WTC11 (cell line): ENCODE results near the gene HTRA2. TPM values are rescaled to one million over a fixed set of nuclear protein-coding genes. Genes with fewer than 3 reads are reported as not detected.

Source experiments
- ARID4B ChIP-seq: sonication (generic); formaldehyde crosslinking; IDR thresholded peaks from 2 replicates; pipeline ENCODE4 v1.8.0; 2023; ENCODE audit warnings: missing genetic modification reagents, mild to moderate bottlenecking, borderline replicate concordance
- E2F4 ChIP-seq: sonication (generic); formaldehyde crosslinking; IDR thresholded peaks from 2 replicates; pipeline ENCODE4 v1.8.1; 2022; ENCODE audit warnings: low read depth, mild to moderate bottlenecking, moderate library complexity, missing genetic modification reagents, borderline replicate concordance
- ETV6 ChIP-seq: sonication (generic); formaldehyde crosslinking; IDR thresholded peaks from 2 replicates; pipeline ENCODE4 v1.8.1; 2022; ENCODE audit warnings: mild to moderate bottlenecking, missing genetic modification reagents
- FOXK1 ChIP-seq: sonication (generic); formaldehyde crosslinking; IDR thresholded peaks from 2 replicates; pipeline ENCODE4 v1.8.0; 2022; ENCODE audit warnings: mild to moderate bottlenecking, moderate library complexity, missing genetic modification reagents
- MYBL2 ChIP-seq: sonication (generic); formaldehyde crosslinking; IDR thresholded peaks from 2 replicates; pipeline ENCODE4 v1.8.1; 2023; ENCODE audit warnings: mild to moderate bottlenecking, moderate library complexity, missing genetic modification reagents
- NFE2L1 ChIP-seq: sonication (generic); formaldehyde crosslinking; IDR thresholded peaks from 2 replicates; pipeline ENCODE4 v1.8.1; 2023; ENCODE audit warnings: missing genetic modification reagents
- NR2C2 ChIP-seq: sonication (generic); formaldehyde crosslinking; IDR thresholded peaks from 2 replicates; pipeline ENCODE4 v1.8.0; 2022; ENCODE audit warnings: mild to moderate bottlenecking, missing genetic modification reagents
- PREB ChIP-seq: sonication (generic); formaldehyde crosslinking; IDR thresholded peaks from 2 replicates; pipeline ENCODE4 v1.8.1; 2022; ENCODE audit warnings: mild to moderate bottlenecking, missing genetic modification reagents, moderate library complexity, borderline replicate concordance
- SOX15 ChIP-seq: fragments of 250-450 bp; sonication (Bioruptor Pico); IDR thresholded peaks from 2 replicates; pipeline ENCODE4 v1.9.0; 2021; ENCODE audit warnings: mild to moderate bottlenecking
- SP1 ChIP-seq: sonication (generic); formaldehyde crosslinking; conservative IDR thresholded peaks from 2 replicates; pipeline ENCODE4 v1.8.1; 2022; ENCODE audit warnings: missing genetic modification reagents
- TEAD1 ChIP-seq: sonication (generic); formaldehyde crosslinking; IDR thresholded peaks from 2 replicates; pipeline ENCODE4 v1.8.0; 2022; ENCODE audit warnings: mild to moderate bottlenecking, missing genetic modification reagents
- TEAD4 ChIP-seq: sonication (generic); formaldehyde crosslinking; IDR thresholded peaks from 2 replicates; pipeline ENCODE4 v1.8.0; 2022; ENCODE audit warnings: mild to moderate bottlenecking, missing genetic modification reagents
- ZBTB43 ChIP-seq: sonication (generic); formaldehyde crosslinking; IDR thresholded peaks from 2 replicates; pipeline ENCODE4 v1.8.1; 2023; ENCODE audit warnings: mild to moderate bottlenecking, missing genetic modification reagents
- total RNA-seq: library from RNA; stranded (reverse); gene quantifications from 3 replicates; pipeline ENCODE4 v1.2.3, GENCODE V29; 2021
- TF ChIP-seq, protein P1 (sequence below): sonication (generic); formaldehyde crosslinking; IDR thresholded peaks from 2 replicates; pipeline ENCODE4 v1.8.0; 2023; ENCODE audit warnings: mild to moderate bottlenecking, missing genetic modification reagents
- TF ChIP-seq, protein P2 (sequence below): sonication (generic); formaldehyde crosslinking; IDR thresholded peaks from 2 replicates; pipeline ENCODE4 v1.8.0; 2022; ENCODE audit warnings: missing genetic modification reagents
- TF ChIP-seq, protein P3 (sequence below): sonication (generic); formaldehyde crosslinking; IDR thresholded peaks from 2 replicates; pipeline ENCODE4 v1.8.1; 2023; ENCODE audit warnings: mild to moderate bottlenecking, moderate library complexity, missing genetic modification reagents
- TF ChIP-seq, protein P4 (sequence below): sonication (generic); formaldehyde crosslinking; IDR thresholded peaks from 2 replicates; pipeline ENCODE4 v1.8.1; 2022; ENCODE audit warnings: mild to moderate bottlenecking, moderate library complexity, missing genetic modification reagents

Gene HTRA2
- total RNA-seq, 1 experiment from 2014 or later, result 30.0 TPM

DNA sequence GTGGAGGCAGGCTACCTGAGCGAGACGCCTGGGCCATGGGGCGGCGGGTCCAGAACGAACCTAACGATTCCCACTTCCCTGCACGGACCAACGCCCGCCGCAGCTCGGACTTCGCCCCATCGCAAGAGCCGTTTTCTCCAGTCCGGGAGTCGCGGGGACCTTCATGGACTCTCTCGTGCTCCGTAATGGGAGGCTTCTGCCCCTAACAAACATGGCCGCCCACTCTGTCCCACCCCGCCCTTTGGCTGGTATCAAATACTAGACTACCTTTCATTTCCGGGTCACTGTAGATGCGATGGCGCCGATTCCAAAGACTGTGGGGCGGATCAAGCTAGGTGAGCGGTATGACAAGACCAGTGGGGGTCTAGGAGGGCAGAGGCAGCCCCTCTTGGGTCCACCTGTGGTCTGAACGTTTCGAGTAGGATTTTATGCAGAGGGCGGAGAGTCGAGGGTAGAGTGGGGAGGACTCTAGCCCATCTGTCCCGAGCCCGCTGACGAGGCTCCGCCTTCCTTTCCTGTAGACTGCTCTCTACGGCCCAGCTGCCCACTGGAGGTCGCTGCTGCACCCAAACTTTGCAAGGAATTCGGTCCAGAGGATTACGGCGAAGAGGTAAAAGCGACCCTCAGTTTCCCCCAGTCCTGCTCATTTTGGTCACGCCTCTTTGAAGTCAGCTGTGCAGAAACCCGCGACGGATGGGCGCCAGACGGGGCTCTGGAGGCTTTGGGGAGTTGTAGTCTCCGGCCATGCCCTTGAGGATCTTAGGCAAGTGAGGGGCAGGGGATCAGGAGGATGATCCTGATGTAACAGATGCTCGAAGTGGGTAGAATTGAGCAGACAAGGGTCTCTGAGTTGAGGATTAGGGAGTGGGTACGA, 46.7 kb upstream of the HTRA2 start, which contains the start of the genes CCDC142 and TTC31 (continued):
- TF ChIP-seq ETV6 (CRISPR knock-in tag) (peak; percentile 84), MYBL2 (CRISPR knock-in tag) (peak; percentile 29; the same call in 1 of the 2 replicates), SP1 (CRISPR knock-in tag) (peak; percentile 85), TEAD1 (0 out of 2 replicates have a peak, but pooled peaks have one; percentile 14), ZBTB43 (CRISPR knock-in tag) (peak; percentile 61; the same call in 1 of the 2 replicates), SOX15 (CRISPR knock-in tag) (no peak), FOXK1 (peak; percentile 77), PREB (CRISPR knock-in tag) (no peak), NR2C2 (peak; percentile 94), NFE2L1 (CRISPR knock-in tag) (0 out of 2 replicates have a peak, but pooled peaks have one; percentile 61), E2F4 (CRISPR knock-in tag) (no peak; the same call in 1 of the 2 replicates), TEAD4 (CRISPR knock-in tag) (peak; percentile 33; the same call in 1 of the 2 replicates), ARID4B (CRISPR knock-in tag) (peak; percentile 3; the same call in 1 of the 2 replicates)
- TF ChIP-seq, protein P1, sequence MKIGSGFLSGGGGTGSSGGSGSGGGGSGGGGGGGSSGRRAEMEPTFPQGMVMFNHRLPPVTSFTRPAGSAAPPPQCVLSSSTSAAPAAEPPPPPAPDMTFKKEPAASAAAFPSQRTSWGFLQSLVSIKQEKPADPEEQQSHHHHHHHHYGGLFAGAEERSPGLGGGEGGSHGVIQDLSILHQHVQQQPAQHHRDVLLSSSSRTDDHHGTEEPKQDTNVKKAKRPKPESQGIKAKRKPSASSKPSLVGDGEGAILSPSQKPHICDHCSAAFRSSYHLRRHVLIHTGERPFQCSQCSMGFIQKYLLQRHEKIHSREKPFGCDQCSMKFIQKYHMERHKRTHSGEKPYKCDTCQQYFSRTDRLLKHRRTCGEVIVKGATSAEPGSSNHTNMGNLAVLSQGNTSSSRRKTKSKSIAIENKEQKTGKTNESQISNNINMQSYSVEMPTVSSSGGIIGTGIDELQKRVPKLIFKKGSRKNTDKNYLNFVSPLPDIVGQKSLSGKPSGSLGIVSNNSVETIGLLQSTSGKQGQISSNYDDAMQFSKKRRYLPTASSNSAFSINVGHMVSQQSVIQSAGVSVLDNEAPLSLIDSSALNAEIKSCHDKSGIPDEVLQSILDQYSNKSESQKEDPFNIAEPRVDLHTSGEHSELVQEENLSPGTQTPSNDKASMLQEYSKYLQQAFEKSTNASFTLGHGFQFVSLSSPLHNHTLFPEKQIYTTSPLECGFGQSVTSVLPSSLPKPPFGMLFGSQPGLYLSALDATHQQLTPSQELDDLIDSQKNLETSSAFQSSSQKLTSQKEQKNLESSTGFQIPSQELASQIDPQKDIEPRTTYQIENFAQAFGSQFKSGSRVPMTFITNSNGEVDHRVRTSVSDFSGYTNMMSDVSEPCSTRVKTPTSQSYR (CRISPR knock-in tag), result 0 out of 2 replicates have a peak, but pooled peaks have one; percentile 21
- TF ChIP-seq, protein P2, sequence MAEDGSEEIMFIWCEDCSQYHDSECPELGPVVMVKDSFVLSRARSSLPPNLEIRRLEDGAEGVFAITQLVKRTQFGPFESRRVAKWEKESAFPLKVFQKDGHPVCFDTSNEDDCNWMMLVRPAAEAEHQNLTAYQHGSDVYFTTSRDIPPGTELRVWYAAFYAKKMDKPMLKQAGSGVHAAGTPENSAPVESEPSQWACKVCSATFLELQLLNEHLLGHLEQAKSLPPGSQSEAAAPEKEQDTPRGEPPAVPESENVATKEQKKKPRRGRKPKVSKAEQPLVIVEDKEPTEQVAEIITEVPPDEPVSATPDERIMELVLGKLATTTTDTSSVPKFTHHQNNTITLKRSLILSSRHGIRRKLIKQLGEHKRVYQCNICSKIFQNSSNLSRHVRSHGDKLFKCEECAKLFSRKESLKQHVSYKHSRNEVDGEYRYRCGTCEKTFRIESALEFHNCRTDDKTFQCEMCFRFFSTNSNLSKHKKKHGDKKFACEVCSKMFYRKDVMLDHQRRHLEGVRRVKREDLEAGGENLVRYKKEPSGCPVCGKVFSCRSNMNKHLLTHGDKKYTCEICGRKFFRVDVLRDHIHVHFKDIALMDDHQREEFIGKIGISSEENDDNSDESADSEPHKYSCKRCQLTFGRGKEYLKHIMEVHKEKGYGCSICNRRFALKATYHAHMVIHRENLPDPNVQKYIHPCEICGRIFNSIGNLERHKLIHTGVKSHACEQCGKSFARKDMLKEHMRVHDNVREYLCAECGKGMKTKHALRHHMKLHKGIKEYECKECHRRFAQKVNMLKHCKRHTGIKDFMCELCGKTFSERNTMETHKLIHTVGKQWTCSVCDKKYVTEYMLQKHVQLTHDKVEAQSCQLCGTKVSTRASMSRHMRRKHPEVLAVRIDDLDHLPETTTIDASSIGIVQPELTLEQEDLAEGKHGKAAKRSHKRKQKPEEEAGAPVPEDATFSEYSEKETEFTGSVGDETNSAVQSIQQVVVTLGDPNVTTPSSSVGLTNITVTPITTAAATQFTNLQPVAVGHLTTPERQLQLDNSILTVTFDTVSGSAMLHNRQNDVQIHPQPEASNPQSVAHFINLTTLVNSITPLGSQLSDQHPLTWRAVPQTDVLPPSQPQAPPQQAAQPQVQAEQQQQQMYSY (CRISPR knock-in tag), result peak; percentile 56; the same call in 1 of the 2 replicates
- TF ChIP-seq, protein P3, sequence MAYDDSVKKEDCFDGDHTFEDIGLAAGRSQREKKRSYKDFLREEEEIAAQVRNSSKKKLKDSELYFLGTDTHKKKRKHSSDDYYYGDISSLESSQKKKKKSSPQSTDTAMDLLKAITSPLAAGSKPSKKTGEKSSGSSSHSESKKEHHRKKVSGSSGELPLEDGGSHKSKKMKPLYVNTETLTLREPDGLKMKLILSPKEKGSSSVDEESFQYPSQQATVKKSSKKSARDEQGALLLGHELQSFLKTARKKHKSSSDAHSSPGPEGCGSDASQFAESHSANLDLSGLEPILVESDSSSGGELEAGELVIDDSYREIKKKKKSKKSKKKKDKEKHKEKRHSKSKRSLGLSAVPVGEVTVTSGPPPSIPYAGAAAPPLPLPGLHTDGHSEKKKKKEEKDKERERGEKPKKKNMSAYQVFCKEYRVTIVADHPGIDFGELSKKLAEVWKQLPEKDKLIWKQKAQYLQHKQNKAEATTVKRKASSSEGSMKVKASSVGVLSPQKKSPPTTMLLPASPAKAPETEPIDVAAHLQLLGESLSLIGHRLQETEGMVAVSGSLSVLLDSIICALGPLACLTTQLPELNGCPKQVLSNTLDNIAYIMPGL (CRISPR knock-in tag), result peak; percentile 86
- TF ChIP-seq, protein P4, sequence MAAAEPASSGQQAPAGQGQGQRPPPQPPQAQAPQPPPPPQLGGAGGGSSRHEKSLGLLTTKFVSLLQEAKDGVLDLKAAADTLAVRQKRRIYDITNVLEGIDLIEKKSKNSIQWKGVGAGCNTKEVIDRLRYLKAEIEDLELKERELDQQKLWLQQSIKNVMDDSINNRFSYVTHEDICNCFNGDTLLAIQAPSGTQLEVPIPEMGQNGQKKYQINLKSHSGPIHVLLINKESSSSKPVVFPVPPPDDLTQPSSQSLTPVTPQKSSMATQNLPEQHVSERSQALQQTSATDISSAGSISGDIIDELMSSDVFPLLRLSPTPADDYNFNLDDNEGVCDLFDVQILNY (CRISPR knock-in tag), result peak; percentile 32
